HG03575 (cell line): Measurements from ENCODE around the gene UBASH3A.
"Not testable (repeated sequence)": the region's sequence is repeated elsewhere in the genome, so short reads cannot be mapped to it uniquely, and the experiment has no call there.

ENCODE experiments used
- ATAC-seq: cut with Tn5 transposase; IDR thresholded peaks from one replicate; pipeline ENCODE4 v1.9.1; 2021; ENCODE audit not compliant: unreplicated experiment, insufficient number of reproducible peaks, low FRiP score; ENCODE audit errors: extremely low read depth

Gene UBASH3A

GRCh38 chr21:42455196-42455595, 51.5 kb downstream of the UBASH3A start:
- no peak for ATAC-seq

- no peak for ATAC-seq
Observed at GRCh38 chr21:42455754-42456440, 52.2 kb downstream of the UBASH3A start.

GRCh38 chr21:42456457-42456856, 52.8 kb downstream of the UBASH3A start:
- ATAC-seq = no peak

GRCh38 chr21:42459082-42459460, 55.4 kb downstream of the UBASH3A start:
- ATAC-seq = no peak

GRCh38 chr21:42459546-42460215, 56.0 kb downstream of the UBASH3A start:
- no peak for ATAC-seq

- no peak for ATAC-seq
Observed at GRCh38 chr21:42460391-42461184, 56.9 kb downstream of the UBASH3A start.

- ATAC-seq = no peak
Observed at GRCh38 chr21:42461185-42461520, 57.5 kb downstream of the UBASH3A start.

GRCh38 chr21:42461881-42462877, 58.5 kb downstream of the UBASH3A start:
- ATAC-seq = no peak

- ATAC-seq = no peak
Observed at GRCh38 chr21:42463861-42464515, 60.3 kb downstream of the UBASH3A start.

- ATAC-seq = no peak
Observed at GRCh38 chr21:42465008-42465802, 61.5 kb downstream of the UBASH3A start.

- no peak for ATAC-seq
Observed at GRCh38 chr21:42465803-42466127, 62.1 kb downstream of the UBASH3A start.

- ATAC-seq = no peak
Observed at GRCh38 chr21:42466700-42467099, 63.0 kb downstream of the UBASH3A start.

GRCh38 chr21:42467140-42467983, 63.7 kb downstream of the UBASH3A start:
- ATAC-seq = no peak

- ATAC-seq = no peak
Observed at GRCh38 chr21:42468491-42469131, 64.9 kb downstream of the UBASH3A start.

- no peak for ATAC-seq
Observed at GRCh38 chr21:42469272-42469671, 65.6 kb downstream of the UBASH3A start.

GRCh38 chr21:42469726-42470125, 66.0 kb downstream of the UBASH3A start:
- not testable (repeated sequence) for ATAC-seq

- ATAC-seq = no peak
Observed at GRCh38 chr21:42471206-42471605, 67.5 kb downstream of the UBASH3A start.
